K562 (cell line): ENCODE data around the gene EHBP1L1. TPM values are rescaled to one million over a fixed set of nuclear protein-coding genes. Genes with fewer than 3 reads are reported as not detected.

Experiments used
- DMBX1 ChIP-seq: fragments of 250-450 bp; sonication (Bioruptor Pico); IDR thresholded peaks from 2 replicates; pipeline ENCODE4 v1.8.0; 2022; ENCODE audit warnings: inconsistent platforms, mild to moderate bottlenecking, moderate library complexity, borderline replicate concordance
- HNRNPH1 ChIP-seq: fragments of 200-400 bp; formaldehyde crosslinking; optimal IDR thresholded peaks from 2 replicates; pipeline ENCODE3; 2017; ENCODE audit warnings: low read depth, mild to moderate bottlenecking, low read length, moderate library complexity
- MAFG ChIP-seq: fragments of 450-650 bp; conservative IDR thresholded peaks from 2 replicates; pipeline ENCODE4 v1.6.1; 2016; ENCODE audit warnings: missing genetic modification characterization, missing compliant biosample characterization
- NFXL1 ChIP-seq: fragments of 450-650 bp; formaldehyde crosslinking; IDR thresholded peaks from 2 replicates; pipeline ENCODE4 v1.4.0; 2021; ENCODE audit warnings: mild to moderate bottlenecking
- PHB2 ChIP-seq: fragments of 450-650 bp; IDR thresholded peaks from 2 replicates; pipeline ENCODE4 v1.6.1; 2017; ENCODE audit warnings: low read depth
- SMARCE1 ChIP-seq: fragments of 450-650 bp; IDR thresholded peaks from 2 replicates; pipeline ENCODE4 v1.7.1; 2016; ENCODE audit warnings: mild to moderate bottlenecking
- SMC3 ChIP-seq: conservative IDR thresholded peaks from 2 replicates; pipeline ENCODE4 v1.6.1; 2011; ENCODE audit warnings: low read depth, low read length, improper control_type of control experiment; ENCODE audit not compliant: insufficient read depth
- STAG1 ChIP-seq: sonication (generic); formaldehyde crosslinking; IDR thresholded peaks from 2 replicates; pipeline ENCODE4 v1.5.0; 2020; ENCODE audit warnings: missing genetic modification reagents, borderline replicate concordance
- ZBTB1 ChIP-seq: sonication (generic); formaldehyde crosslinking; IDR thresholded peaks from 2 replicates; pipeline ENCODE4 v1.8.1; 2023; ENCODE audit warnings: missing genetic modification reagents, low read depth, mild to moderate bottlenecking, borderline replicate concordance
- ZFP36 ChIP-seq: fragments of 150-350 bp; IDR thresholded peaks from 2 replicates; pipeline ENCODE4 v1.6.1; 2018; ENCODE audit warnings: low read length, low read depth; ENCODE audit not compliant: partially characterized antibody
- ZNF133 ChIP-seq: fragments of 250-450 bp; sonication (Bioruptor Pico); IDR thresholded peaks from 2 replicates; pipeline ENCODE4 v1.4.0; 2020; ENCODE audit warnings: mild to moderate bottlenecking
- ZNF699 ChIP-seq: fragments of 250-450 bp; sonication (Bioruptor Pico); IDR thresholded peaks from 2 replicates; pipeline ENCODE4 v1.8.0; 2021; ENCODE audit warnings: mild to moderate bottlenecking, moderate library complexity; ENCODE audit not compliant: insufficient replicate concordance
- ZNF830 ChIP-seq: fragments of 250-450 bp; sonication (Bioruptor Pico); IDR thresholded peaks from 2 replicates; pipeline ENCODE4 v1.5.0; 2021; ENCODE audit warnings: mild to moderate bottlenecking
- polyA plus RNA-seq, 8 experiments: library from polyadenylated mRNA; depleted of rRNA in 4 of 8; stranded (reverse) in 5 of 8; unstranded in 3 of 8; fragments of >200 nt; fragmentation: Nextera tagmentation in 2 of 8; fragmentation: Illumina TruSeq in 1 of 8; extraction: Ambion mirVana in 2 of 8; extraction: Trizol in 1 of 8; gene quantifications; 2 replicates each; pipeline versions ENCODE4 v1.2.1 to v1.2.3, GENCODE V29; 2011 to 2014; ENCODE audit warnings: inconsistent platforms in 1 of 8, missing spikeins in 1 of 8
- total RNA-seq, 7 experiments: library from RNA; depleted of rRNA in 6 of 7; stranded (reverse); fragments of >200 nt in 6 of 7; fragmentation: Illumina TruSeq in 2 of 7; extraction: Trizol in 2 of 7; gene quantifications; 2 replicates each; pipeline versions ENCODE4 v1.2.1 to v1.2.3, GENCODE V29; 2011 to 2021; ENCODE audit warnings: low replicate concordance in 1 of 7
- TF ChIP-seq, protein P1 (sequence below): fragments of 250-450 bp; sonication (Bioruptor Pico); IDR thresholded peaks from 2 replicates; pipeline ENCODE4 v1.4.0; 2020; ENCODE audit warnings: mild to moderate bottlenecking, moderate library complexity, borderline replicate concordance
- TF ChIP-seq, protein P2 (sequence below): fragments of 250-450 bp; sonication (Bioruptor Pico); IDR thresholded peaks from 2 replicates; pipeline ENCODE4 v1.5.0; 2021

The EHBP1L1 gene
- total and polyA plus RNA-seq, 9 of the 15 experiments (the other 6 are each of a cell fraction or from before 2014, with no cell fraction given): 0.03 to 87.1 (median 26.3) TPM

DNA sequence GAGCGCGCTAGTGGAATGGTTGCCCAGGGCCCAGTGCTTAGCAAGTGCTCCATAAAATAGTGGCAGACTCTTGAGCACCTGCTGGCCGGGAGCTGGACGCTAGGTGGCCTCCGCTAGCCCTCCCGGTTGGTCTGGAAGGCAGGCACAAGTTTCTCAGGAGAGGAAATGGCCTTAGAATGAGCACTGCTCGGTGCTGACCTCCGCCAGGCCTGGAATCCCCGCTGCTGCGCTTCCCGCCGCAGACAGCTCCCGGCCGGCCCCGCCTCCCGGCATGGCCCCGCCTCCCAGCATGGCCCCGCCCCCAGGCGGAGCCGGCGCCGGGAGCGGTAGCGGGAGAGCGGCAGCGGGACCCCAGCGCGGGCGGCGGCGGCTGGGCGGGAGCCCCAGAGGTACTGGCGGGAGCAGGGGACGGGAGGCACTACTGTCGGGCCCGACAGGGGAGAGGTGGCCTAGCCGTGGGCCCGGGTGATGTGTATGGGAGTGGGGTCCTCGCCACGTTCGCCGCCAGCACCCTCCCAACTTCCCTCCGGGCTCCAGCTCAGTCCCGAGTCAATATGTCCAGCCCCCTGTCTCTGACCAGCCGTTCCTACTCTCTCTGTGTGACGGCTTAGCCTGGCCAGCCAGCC is 62.1 kb downstream of the EHBP1L1 start, which contains the start of gene SIPA1 (continued):
- TF ChIP-seq, protein P1, sequence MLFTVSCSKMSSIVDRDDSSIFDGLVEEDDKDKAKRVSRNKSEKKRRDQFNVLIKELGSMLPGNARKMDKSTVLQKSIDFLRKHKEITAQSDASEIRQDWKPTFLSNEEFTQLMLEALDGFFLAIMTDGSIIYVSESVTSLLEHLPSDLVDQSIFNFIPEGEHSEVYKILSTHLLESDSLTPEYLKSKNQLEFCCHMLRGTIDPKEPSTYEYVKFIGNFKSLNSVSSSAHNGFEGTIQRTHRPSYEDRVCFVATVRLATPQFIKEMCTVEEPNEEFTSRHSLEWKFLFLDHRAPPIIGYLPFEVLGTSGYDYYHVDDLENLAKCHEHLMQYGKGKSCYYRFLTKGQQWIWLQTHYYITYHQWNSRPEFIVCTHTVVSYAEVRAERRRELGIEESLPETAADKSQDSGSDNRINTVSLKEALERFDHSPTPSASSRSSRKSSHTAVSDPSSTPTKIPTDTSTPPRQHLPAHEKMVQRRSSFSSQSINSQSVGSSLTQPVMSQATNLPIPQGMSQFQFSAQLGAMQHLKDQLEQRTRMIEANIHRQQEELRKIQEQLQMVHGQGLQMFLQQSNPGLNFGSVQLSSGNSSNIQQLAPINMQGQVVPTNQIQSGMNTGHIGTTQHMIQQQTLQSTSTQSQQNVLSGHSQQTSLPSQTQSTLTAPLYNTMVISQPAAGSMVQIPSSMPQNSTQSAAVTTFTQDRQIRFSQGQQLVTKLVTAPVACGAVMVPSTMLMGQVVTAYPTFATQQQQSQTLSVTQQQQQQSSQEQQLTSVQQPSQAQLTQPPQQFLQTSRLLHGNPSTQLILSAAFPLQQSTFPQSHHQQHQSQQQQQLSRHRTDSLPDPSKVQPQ (CRISPR knock-in tag): no peak
- TF ChIP-seq NFXL1 (CRISPR knock-in tag): no peak
- no peak; the same call in 1 of the 2 replicates for TF ChIP-seq ZBTB1 (CRISPR knock-in tag)
- peak; percentile 33; the same call in 1 of the 2 replicates for TF ChIP-seq SMC3
- TF ChIP-seq ZNF699 (CRISPR knock-in tag): no peak
- TF ChIP-seq ZNF830 (CRISPR knock-in tag): 0 out of 2 replicates have a peak, but pooled peaks have one; percentile 73
- no peak for TF ChIP-seq PHB2
- TF ChIP-seq DMBX1 (CRISPR knock-in tag): 0 out of 2 replicates have a peak, but pooled peaks have one; percentile 18
- TF ChIP-seq MAFG (tag): no peak
- TF ChIP-seq HNRNPH1: no peak
- no peak for TF ChIP-seq SMARCE1
- TF ChIP-seq, protein P2, sequence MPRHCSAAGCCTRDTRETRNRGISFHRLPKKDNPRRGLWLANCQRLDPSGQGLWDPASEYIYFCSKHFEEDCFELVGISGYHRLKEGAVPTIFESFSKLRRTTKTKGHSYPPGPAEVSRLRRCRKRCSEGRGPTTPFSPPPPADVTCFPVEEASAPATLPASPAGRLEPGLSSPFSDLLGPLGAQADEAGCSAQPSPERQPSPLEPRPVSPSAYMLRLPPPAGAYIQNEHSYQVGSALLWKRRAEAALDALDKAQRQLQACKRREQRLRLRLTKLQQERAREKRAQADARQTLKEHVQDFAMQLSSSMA (CRISPR knock-in tag): peak; percentile 85; the same call in 1 of the 2 replicates
- TF ChIP-seq ZNF133 (CRISPR knock-in tag): no peak
- no peak for TF ChIP-seq STAG1 (CRISPR knock-in tag)
- no peak for TF ChIP-seq ZFP36
